ENCODE data around the gene AGMO.

DNA sequence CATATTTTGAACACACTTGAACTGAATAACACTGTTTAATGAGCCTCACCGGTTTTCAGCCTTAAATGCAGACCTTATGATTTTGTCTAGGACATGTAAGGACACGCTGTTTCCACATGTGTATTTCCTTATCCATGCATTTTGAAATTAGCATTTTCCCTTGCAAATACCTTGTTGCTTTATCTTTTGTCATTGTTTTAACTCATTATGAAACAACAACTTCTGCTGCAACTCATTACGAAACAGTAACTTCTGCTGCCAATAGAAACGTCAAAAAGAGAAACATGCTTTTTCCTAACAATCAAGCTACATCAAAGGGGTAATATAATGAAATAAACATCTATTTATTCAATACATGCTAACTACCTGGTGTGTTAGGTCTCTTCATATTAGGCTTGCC, 322.0 kb downstream of the AGMO start:
- TF ChIP-seq, protein P1, sequence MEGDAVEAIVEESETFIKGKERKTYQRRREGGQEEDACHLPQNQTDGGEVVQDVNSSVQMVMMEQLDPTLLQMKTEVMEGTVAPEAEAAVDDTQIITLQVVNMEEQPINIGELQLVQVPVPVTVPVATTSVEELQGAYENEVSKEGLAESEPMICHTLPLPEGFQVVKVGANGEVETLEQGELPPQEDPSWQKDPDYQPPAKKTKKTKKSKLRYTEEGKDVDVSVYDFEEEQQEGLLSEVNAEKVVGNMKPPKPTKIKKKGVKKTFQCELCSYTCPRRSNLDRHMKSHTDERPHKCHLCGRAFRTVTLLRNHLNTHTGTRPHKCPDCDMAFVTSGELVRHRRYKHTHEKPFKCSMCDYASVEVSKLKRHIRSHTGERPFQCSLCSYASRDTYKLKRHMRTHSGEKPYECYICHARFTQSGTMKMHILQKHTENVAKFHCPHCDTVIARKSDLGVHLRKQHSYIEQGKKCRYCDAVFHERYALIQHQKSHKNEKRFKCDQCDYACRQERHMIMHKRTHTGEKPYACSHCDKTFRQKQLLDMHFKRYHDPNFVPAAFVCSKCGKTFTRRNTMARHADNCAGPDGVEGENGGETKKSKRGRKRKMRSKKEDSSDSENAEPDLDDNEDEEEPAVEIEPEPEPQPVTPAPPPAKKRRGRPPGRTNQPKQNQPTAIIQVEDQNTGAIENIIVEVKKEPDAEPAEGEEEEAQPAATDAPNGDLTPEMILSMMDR (optimal IDR thresholded peaks at IDR 0.05 in 1 of 3, IDR thresholded peaks at IDR 0.05 in 1 of 3, conservative IDR thresholded peaks at IDR 0.05 in 1 of 3; ENCODE audit: extremely low read depth in 1 of 3, insufficient read depth in 2 of 3, low read length in 3 of 3), result no peak
- TF ChIP-seq EZH2 (IDR thresholded peaks at IDR 0.05; ENCODE audit: low read length), result no peak

All from keratinocyte (primary cell).